Endothelial cell of umbilical vein (primary cell): ENCODE measurements around the gene LYPLAL1.

Experiments
- POLR2A ChIP-seq: IDR thresholded peaks from 2 replicates; pipeline ENCODE4 v1.6.1; 2012; ENCODE audit warnings: low read depth, mild to moderate bottlenecking, control low read depth, low read length
- POLR2AphosphoS5 ChIP-seq: IDR thresholded peaks from 2 replicates; pipeline ENCODE4 v1.6.1; 2012; ENCODE audit warnings: low read depth, mild to moderate bottlenecking, control low read depth, low read length, moderate library complexity; ENCODE audit not compliant: insufficient read depth
- TF ChIP-seq, protein P1 (sequence below), 2 donors: IDR thresholded peaks; 1 replicate in 1 of 2; 2 replicates in 1 of 2; pipeline ENCODE4 v1.5.1; 2011; ENCODE audit warnings: low read length in 2 of 2, mild to moderate bottlenecking in 2 of 2, moderate library complexity in 2 of 2, control low read depth in 1 of 2, inconsistent platforms in 1 of 2, low read depth in 1 of 2; ENCODE audit not compliant: insufficient read depth in 1 of 2; ENCODE audit errors: extremely low read depth in 1 of 2

- TF ChIP-seq POLR2AphosphoS5 (no peak), POLR2A (no peak)
- TF ChIP-seq, protein P1, sequence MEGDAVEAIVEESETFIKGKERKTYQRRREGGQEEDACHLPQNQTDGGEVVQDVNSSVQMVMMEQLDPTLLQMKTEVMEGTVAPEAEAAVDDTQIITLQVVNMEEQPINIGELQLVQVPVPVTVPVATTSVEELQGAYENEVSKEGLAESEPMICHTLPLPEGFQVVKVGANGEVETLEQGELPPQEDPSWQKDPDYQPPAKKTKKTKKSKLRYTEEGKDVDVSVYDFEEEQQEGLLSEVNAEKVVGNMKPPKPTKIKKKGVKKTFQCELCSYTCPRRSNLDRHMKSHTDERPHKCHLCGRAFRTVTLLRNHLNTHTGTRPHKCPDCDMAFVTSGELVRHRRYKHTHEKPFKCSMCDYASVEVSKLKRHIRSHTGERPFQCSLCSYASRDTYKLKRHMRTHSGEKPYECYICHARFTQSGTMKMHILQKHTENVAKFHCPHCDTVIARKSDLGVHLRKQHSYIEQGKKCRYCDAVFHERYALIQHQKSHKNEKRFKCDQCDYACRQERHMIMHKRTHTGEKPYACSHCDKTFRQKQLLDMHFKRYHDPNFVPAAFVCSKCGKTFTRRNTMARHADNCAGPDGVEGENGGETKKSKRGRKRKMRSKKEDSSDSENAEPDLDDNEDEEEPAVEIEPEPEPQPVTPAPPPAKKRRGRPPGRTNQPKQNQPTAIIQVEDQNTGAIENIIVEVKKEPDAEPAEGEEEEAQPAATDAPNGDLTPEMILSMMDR (IDR thresholded peaks at IDR 0.05; ENCODE audit: extremely low read depth in 1 of 2, insufficient read depth in 1 of 2, low read depth in 1 of 2, low read length in 2 of 2) = no peak
These were observed 857 bp upstream of the LYPLAL1 start for GRCh38 chr1:219172821-219173220.
